ENCODE results near the gene TEX54.

GRCh38 chr11:62799486-62799885 is 33.2 kb downstream of the TEX54 start:
- TF ChIP-seq SUZ12 (IDR thresholded peaks at IDR 0.05; ENCODE audit: extremely low read depth, insufficient read depth, insufficient read length): no peak
- TF ChIP-seq YY1 (IDR thresholded peaks at IDR 0.05; ENCODE audit: insufficient read depth, insufficient read length): no peak
- no peak for TF ChIP-seq ZNF274 (IDR thresholded peaks at IDR 0.05; ENCODE audit: low read depth, low read length)
